DND-41 (cell line): ENCODE data around the gene MYH6.

Experiments used
- ATAC-seq: fragments of 200-7000 bp; cut with Tn5 transposase; 3 replicates; pipeline ENCODE4 v1.9.1; 2021; ENCODE audit warnings: low read depth; ENCODE audit not compliant: insufficient read depth
- DNase-seq: peaks from one replicate; pipeline ENCODE4 v3.0.0-alpha.2; 2020
- H2AFZ ChIP-seq: 2 replicates; pipeline ENCODE4 v1.6.0; 2012; ENCODE audit warnings: low read depth, low read length
- H3K27ac ChIP-seq: 2 replicates; pipeline ENCODE4 v1.5.1; 2012; ENCODE audit warnings: low read length, inconsistent platforms
- H3K27me3 ChIP-seq: fragments of 200-600 bp; sonication (generic); 2 replicates; pipeline ENCODE4 v1.6.0; 2012; ENCODE audit warnings: low read length, mild to moderate bottlenecking, inconsistent platforms; ENCODE audit not compliant: insufficient read depth, poor library complexity
- H3K36me3 ChIP-seq: 2 replicates; pipeline ENCODE4 v1.5.1; 2012; ENCODE audit warnings: low read length, inconsistent platforms; ENCODE audit not compliant: insufficient read depth
- H3K4me1 ChIP-seq: 2 replicates; pipeline ENCODE4 v1.5.1; 2012; ENCODE audit warnings: mild to moderate bottlenecking, low read length; ENCODE audit not compliant: insufficient read depth
- H3K4me2 ChIP-seq: 2 replicates; pipeline ENCODE4 v1.6.0; 2012; ENCODE audit warnings: mild to moderate bottlenecking, moderate library complexity, low read length, inconsistent platforms; ENCODE audit not compliant: insufficient read depth
- H3K4me3 ChIP-seq, 2 experiments: fragments of 200-600 bp in 1 of 2; shearing (Covaris generic) in 1 of 2; 2 replicates each; pipeline ENCODE4 v1.5.1; 2012 to 2016; ENCODE audit warnings: inconsistent platforms in 2 of 2, low read length in 2 of 2, mild to moderate bottlenecking in 2 of 2, low read depth in 1 of 2, moderate library complexity in 1 of 2
- H3K79me2 ChIP-seq: 2 replicates; pipeline ENCODE4 v1.6.0; 2012; ENCODE audit warnings: low read length, inconsistent platforms; ENCODE audit not compliant: insufficient read depth
- H3K9ac ChIP-seq: 2 replicates; pipeline ENCODE4 v1.6.0; 2012; ENCODE audit warnings: low read depth, mild to moderate bottlenecking, inconsistent platforms, low read length, moderate library complexity
- H3K9me3 ChIP-seq: 2 replicates; pipeline ENCODE4 v1.5.1; 2012; ENCODE audit warnings: low read length, moderate library complexity, mild to moderate bottlenecking, inconsistent platforms; ENCODE audit not compliant: insufficient read depth, severe bottlenecking
- H4K20me1 ChIP-seq: 2 replicates; pipeline ENCODE4 v1.6.0; 2012; ENCODE audit warnings: low read length; ENCODE audit not compliant: insufficient read depth
- CTCF ChIP-seq: IDR thresholded peaks from 2 replicates; pipeline ENCODE4 v1.5.1; 2012; ENCODE audit warnings: borderline replicate concordance, low read length, moderate library complexity, mild to moderate bottlenecking; ENCODE audit not compliant: poor library complexity, severe bottlenecking; ENCODE audit errors: extremely low read depth
- EZH2 ChIP-seq: IDR thresholded peaks from 3 replicates; pipeline ENCODE4 v1.6.1; 2012; ENCODE audit warnings: borderline replicate concordance, low read depth, mild to moderate bottlenecking, moderate library complexity, low read length, inconsistent platforms; ENCODE audit not compliant: severe bottlenecking

The MYH6 gene

GRCh38 chr14:23399136-23399535, 8.9 kb downstream of the MYH6 start:
- no peaks in the 10 kb centered on the region for H3K4me1 ChIP-seq
- no peak overlapping the region for H3K4me3 ChIP-seq
- no peak overlapping the region for H3K27ac ChIP-seq
- H3K4me2 ChIP-seq, result no peak overlapping the region
- ATAC-seq (no peak), DNase-seq (no peak)
- peaks cover 12% of the 10 kb centered on the region for H3K27me3 ChIP-seq
- TF ChIP-seq CTCF (no peak), EZH2 (no peak)
- H4K20me1 ChIP-seq, result no peaks in the 10 kb centered on the region; the same call in 1 of the 2 replicates
- no peaks in the 10 kb centered on the region for H3K9me3 ChIP-seq
- no peak overlapping the region for H2AFZ ChIP-seq
- H3K36me3 ChIP-seq, result no peaks in the 10 kb centered on the region
- no peaks in the 10 kb centered on the region for H3K79me2 ChIP-seq
- no peak overlapping the region for H3K9ac ChIP-seq

- no peak for DNase-seq
Observed at GRCh38 chr14:23398348-23398747, 9.7 kb downstream of the MYH6 start.

DNA sequence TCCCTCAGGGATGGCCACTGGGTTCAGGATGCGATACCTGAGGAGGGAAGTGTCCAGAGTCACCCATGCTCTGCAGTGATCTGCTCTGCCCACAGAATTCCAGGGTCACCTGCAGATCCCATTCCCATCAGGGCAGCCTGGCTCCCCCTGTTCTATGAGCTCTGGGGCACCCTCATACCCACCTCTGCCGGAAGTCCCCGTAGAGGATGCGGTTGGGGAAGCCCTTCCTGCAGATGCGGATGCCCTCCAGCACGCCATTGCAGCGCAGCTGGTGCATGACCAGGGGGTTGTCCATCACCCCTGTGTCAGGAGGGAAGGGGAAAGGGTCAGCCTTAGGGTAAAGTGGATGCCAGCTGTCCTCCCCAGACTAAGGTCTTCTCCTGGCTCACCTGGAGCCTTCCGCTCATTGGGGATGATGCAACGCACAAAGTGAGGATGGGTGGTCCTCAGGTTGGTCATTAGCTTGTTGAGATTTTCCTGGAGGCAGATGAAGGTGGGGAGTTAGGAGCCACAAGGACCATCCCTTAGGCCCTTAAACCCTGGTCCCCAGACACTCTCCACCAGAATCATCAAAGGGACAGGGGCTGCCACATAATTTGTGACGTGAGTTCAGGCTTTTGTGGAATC, 11.2 kb downstream of the MYH6 start:
- Histone ChIP-seq H3K4me1 (no peaks in the 10 kb centered on the region), H3K27ac (no peak overlapping the region), H3K79me2 (no peaks in the 10 kb centered on the region), H3K9me3 (no peaks in the 10 kb centered on the region), H3K27me3 (peaks cover 4% of the 10 kb centered on the region), H3K9ac (no peak overlapping the region), H3K4me2 (no peak overlapping the region), H4K20me1 (no peaks in the 10 kb centered on the region), H3K36me3 (no peaks in the 10 kb centered on the region), H2AFZ (no peak overlapping the region), H3K4me3 (no peak overlapping the region)
- no peak for TF ChIP-seq EZH2
- TF ChIP-seq CTCF, result no peak
- DNase-seq (no peak), ATAC-seq (no peak)

More at GRCh38 chr14:23398348-23398747, 9.7 kb downstream of the MYH6 start:
- no peak overlapping the region for H3K9ac ChIP-seq
- H2AFZ ChIP-seq, result no peak overlapping the region
- H4K20me1 ChIP-seq, result no peaks in the 10 kb centered on the region
- ATAC-seq, result no peak
- H3K27me3 ChIP-seq, result peaks cover 4% of the 10 kb centered on the region
- H3K36me3 ChIP-seq, result no peaks in the 10 kb centered on the region
- no peaks in the 10 kb centered on the region for H3K9me3 ChIP-seq
- no peak for TF ChIP-seq EZH2
- TF ChIP-seq CTCF, result no peak
- no peak overlapping the region for H3K27ac ChIP-seq
- H3K4me2 ChIP-seq, result no peak overlapping the region
- no peak overlapping the region for H3K4me3 ChIP-seq
- H3K4me1 ChIP-seq, result no peaks in the 10 kb centered on the region
- no peaks in the 10 kb centered on the region for H3K79me2 ChIP-seq

DNA sequence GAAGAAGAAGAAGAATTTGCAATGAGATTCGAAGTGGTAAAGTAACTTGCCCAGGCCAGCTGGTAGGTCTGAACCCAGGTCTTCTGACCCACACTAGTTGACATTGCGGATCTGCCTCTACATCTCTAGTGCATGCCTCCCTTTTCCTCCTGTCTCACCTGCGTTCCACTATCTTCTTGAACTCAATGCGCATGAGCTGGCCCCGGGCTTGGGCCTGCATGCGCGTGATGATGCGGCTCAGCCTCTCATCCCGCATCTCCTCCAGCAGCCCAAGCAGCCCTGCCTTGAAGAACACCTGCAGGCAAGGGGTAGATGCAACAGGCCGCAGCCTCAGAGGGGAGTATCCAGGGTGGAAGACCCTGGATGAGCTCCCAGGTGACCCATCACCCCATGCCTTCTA, 11.9 kb downstream of the MYH6 start:
- Histone ChIP-seq H3K27ac (no peak overlapping the region), H4K20me1 (no peaks in the 10 kb centered on the region), H3K79me2 (no peaks in the 10 kb centered on the region), H3K9me3 (no peaks in the 10 kb centered on the region), H3K4me1 (no peaks in the 10 kb centered on the region), H3K9ac (no peak overlapping the region), H2AFZ (no peak overlapping the region), H3K4me3 (no peak overlapping the region), H3K4me2 (no peak overlapping the region), H3K27me3 (peaks cover 5% of the 10 kb centered on the region), H3K36me3 (no peaks in the 10 kb centered on the region)
- TF ChIP-seq CTCF (no peak), EZH2 (no peak)
- no peak for DNase-seq
- no peak for ATAC-seq
